GM12878 (cell line): ENCODE data around the gene ROR2.

ENCODE experiments used
- CBX5 ChIP-seq: sonication (generic); IDR thresholded peaks from 2 replicates; pipeline ENCODE4 v1.6.1; 2016; ENCODE audit warnings: low read depth, moderate library complexity, mild to moderate bottlenecking, inconsistent platforms
- CHD2 ChIP-seq: IDR thresholded peaks from 2 replicates; pipeline ENCODE4 v1.6.1; 2011; ENCODE audit warnings: low read depth, low read length, improper control_type of control experiment, borderline replicate concordance
- CTCF ChIP-seq, 3 experiments: IDR thresholded peaks in 2 of 3; conservative IDR thresholded peaks in 1 of 3; 2 replicates each; pipeline ENCODE4 v1.5.1; 2011; ENCODE audit warnings: low read depth in 3 of 3, low read length in 3 of 3, mild to moderate bottlenecking in 3 of 3, control low read depth in 2 of 3, moderate library complexity in 2 of 3, inconsistent platforms in 1 of 3, mixed read lengths in 1 of 3; ENCODE audit not compliant: control insufficient read depth in 2 of 3, insufficient read depth in 1 of 3; ENCODE audit errors: extremely low read depth in 1 of 3
- EP300 ChIP-seq, 2 experiments: fragments of 150-350 bp in 1 of 2; IDR thresholded peaks; 2 replicates each; pipeline ENCODE4 v1.6.1; 2011 to 2012; ENCODE audit warnings: low read depth in 2 of 2, low read length in 2 of 2, borderline replicate concordance in 1 of 2, improper control_type of control experiment in 1 of 2, inconsistent platforms in 1 of 2; ENCODE audit not compliant: control insufficient read depth in 1 of 2
- RAD21 ChIP-seq: IDR thresholded peaks from 2 replicates; pipeline ENCODE4 v1.6.1; 2011; ENCODE audit warnings: mild to moderate bottlenecking, low read depth, low read length, moderate library complexity; ENCODE audit not compliant: insufficient read depth
- SMC3 ChIP-seq: IDR thresholded peaks from 2 replicates; pipeline ENCODE4 v1.6.1; 2011; ENCODE audit warnings: low read length, improper control_type of control experiment, borderline replicate concordance
- ZNF24 ChIP-seq: fragments of 450-650 bp; IDR thresholded peaks from 2 replicates; pipeline ENCODE4 v1.6.1; 2017; ENCODE audit warnings: antibody characterized with exemption, mild to moderate bottlenecking

DNA sequence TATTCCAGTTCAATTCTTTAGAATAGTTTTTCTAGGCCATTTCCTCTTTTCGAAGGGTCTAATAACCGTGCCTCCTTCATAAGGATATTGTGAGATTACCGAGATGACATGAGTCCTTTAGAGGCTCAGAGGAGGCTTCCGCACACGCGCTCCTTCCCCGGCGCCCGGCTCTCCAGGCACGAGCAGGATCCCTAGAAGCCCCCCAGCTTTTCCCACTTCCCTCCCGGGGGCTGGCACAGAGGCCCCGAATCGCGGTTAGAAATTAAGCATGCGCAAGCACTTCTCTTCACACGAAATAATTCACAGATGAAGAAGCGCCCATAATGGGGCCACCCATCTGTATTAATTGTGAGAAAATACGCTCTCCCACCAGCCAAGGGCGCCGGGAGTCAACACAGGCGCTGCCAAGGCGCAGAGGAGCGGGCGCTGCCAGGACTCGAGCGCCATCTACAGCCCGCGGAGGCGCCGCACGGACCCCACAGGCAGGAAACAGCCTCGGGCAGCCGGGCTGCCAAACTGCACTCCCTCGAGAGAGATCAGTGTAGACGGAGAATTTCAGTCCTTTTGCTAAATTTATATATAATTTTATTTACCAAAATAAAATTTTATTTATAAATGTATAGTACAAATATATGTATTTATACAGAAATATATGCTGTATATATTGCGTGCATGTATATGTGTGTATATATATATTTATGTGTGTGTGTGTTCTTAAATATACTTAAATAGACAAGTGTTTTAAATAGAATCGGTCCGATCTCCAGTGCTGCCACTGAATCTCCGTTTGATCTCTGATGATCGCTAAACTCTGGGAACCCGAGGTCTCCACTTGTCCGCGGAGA, 268.3 kb downstream of the ROR2 start:
- TF ChIP-seq EP300 (IDR thresholded peaks at IDR 0.05; ENCODE audit: borderline replicate concordance in 1 of 2, control insufficient read depth in 1 of 2, low read depth in 2 of 2, low read length in 2 of 2) (no peak), SMC3 (peak; percentile 60), RAD21 (peak; percentile 66), ZNF24 (no peak), CTCF (IDR thresholded peaks at IDR 0.05 in 2 of 3, conservative IDR thresholded peaks at IDR 0.05 in 1 of 3; ENCODE audit: control insufficient read depth in 2 of 3, extremely low read depth in 1 of 3, insufficient read depth in 1 of 3, low read depth in 3 of 3, low read length in 3 of 3) (peak; percentile 78 to 88 (median 79)), CHD2 (no peak), CBX5 (no peak)
